ENCODE measurements around the gene CLRN3.

The CLRN3 gene

DNA sequence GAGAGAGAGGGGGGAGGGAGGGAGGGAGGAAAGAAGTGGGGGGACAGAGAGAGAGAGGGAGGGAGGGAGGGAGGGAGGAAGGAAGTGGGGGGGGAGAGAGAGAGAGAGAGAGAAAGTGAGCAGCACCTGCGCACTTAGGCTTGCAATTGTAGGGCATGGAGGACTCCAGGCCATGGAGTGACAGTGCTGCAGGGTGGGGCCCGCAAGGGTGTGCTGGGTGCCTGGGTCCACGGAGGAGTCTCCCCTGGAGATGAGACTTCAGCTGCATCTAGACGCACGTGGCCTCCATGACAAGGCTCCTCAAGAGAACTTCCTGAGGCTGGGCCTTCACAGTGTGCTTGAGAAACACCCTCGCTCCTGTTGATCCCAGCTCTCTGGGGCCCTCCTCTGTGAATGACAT lies 44.5 kb downstream of the CLRN3 start:
- DNase-seq (ENCODE audit: low spot score) = no peak

DNA sequence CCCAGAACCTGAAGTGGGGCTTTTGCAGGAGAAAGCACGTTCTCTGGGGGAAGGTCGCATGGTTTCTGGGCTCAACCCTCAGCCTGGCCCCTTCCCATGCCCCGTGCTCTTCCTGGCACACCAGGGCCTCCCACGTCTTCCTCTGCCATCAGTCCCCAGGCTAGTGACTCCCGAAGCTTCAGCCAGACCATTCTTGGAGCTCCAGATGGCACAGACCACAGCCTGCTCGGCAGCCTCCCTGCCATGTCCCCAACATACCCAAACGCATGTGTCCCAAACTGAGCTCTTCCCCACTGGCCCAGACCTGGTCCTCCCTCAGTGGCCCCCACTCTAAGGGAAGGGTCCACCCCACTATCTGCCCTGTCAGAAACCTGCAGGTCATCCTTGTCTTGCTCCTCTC lies 47.0 kb downstream of the CLRN3 start:
- DNase-seq (ENCODE audit: low spot score) = no peak

DNA sequence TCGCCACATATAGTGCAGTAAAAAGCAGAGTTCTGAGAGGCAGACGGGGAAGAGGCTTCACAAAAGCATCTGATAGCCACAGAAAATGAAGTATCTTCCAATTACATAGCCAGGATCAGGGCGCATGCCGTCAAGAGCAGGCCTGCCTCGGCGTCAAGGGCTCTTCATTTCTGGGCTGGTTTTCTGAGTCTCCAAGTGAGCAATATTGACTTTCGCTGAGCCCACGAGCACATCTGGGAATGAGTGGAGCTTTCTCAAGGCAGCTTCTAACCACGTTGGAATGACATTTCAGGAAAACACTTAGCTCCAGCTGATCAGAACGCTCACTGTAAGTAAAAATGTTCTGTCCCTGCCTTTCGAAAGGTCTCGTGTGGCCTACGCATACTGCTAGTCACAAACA lies 51.9 kb downstream of the CLRN3 start:
- no peak for DNase-seq (ENCODE audit: low spot score)

- no peak for DNase-seq (ENCODE audit: low spot score)
Observed at GRCh38 chr10:127836966-127837365, 55.8 kb downstream of the CLRN3 start.

DNA sequence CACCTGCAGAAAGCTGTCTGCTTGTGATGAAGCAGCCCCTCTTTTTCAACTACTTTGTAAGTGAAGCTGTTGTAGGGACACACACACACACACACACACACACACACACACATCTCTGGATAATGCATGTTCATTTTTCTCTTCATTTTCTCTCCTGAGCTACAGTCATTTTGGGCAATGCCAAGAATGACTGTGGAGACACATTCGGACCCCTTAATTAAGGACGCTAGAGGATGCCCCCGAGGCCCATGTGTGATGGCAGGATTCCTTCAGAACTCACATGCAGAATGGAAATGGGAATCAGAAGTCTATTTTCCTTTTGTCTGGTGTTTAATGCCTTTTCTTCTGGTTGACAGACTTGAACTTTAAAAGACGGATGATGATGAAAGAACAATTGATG lies 56.6 kb downstream of the CLRN3 start:
- no peak for DNase-seq (ENCODE audit: low spot score)

DNA sequence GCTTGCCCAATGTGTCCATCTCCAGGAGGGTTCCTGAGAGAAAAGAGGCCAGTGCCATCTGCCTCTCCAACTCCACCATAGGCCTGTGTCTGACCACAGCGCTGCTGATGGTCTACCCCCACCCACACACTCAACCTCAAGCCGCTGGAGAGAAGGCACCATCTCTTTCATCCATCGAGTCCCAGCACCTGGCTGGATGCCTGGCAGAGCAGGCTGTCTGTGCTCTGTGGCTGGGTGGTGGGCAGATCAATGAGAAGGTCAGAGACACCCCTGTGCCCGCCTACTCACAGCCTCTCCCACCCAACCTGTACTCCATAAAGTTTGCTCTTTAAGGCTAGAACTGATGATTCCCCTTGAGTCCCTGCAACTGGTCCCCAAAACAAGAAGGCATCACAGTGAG lies 58.0 kb downstream of the CLRN3 start:
- DNase-seq (ENCODE audit: low spot score) = no peak

DNA sequence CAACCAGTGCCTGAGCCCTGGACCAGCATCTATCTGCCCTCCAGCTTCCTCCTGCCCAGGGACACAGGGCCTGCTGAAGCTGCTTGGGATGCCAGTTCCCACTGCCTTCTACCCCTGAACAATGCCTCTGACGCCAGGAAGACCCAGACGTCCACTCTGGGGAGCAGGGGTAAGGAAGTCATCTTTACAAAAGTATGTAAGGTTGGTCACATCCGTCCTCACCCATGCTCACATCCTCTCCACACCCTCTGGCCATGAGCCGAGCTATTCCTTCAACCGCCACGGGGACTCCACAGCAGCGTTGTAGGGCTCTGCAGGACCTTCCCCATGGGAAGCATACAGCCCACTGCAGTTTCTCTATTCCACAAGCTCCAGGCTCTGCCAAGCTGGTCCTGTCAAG lies 58.5 kb downstream of the CLRN3 start:
- no peak for DNase-seq (ENCODE audit: low spot score)

GRCh38 chr10:127833804-127834203 lies 58.9 kb downstream of the CLRN3 start:
- no peak for DNase-seq (ENCODE audit: low spot score)

GRCh38 chr10:127832501-127832900 lies 60.2 kb downstream of the CLRN3 start:
- no peak for DNase-seq (ENCODE audit: low spot score)

DNA sequence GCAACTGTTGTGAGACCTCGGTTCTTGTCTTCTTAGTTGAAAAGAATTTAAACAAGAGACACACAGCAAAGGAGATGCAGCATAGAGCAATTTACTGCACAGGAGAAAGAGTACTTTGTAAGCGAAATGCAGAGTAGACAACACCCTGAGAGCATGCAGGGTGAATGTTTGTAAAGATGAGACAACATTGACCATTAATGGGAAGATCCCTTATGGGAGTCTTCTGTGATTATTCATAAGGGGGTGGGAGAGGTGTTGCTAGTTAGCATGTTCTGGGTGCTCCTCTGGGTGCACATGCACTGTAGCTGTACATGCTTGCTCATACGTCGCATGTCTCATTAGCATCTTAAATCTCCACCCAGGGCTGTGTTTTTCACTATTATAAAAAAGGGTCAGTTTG lies 62.3 kb downstream of the CLRN3 start:
- no peak for DNase-seq (ENCODE audit: low spot score)
